Skin epidermis (tissue), 12 donors: Measurements from ENCODE around the gene CACNA2D4.

Source experiments
- H3K27ac ChIP-seq, 21 experiments: fragments of 200-600 bp; sonication (generic) in 11 of 21; one replicate each; pipeline ENCODE4 v1.5.0; 2020; ENCODE audit warnings: mild to moderate bottlenecking in 3 of 21, inconsistent platforms in 2 of 21, moderate library complexity in 2 of 21
- H3K4me3 ChIP-seq, 7 experiments: fragments of 200-600 bp; sonication (generic) in 2 of 7; one replicate each; pipeline ENCODE4 v1.5.0; 2020; ENCODE audit warnings: inconsistent platforms in 2 of 7, mild to moderate bottlenecking in 2 of 7, moderate library complexity in 1 of 7

Gene CACNA2D4

DNA sequence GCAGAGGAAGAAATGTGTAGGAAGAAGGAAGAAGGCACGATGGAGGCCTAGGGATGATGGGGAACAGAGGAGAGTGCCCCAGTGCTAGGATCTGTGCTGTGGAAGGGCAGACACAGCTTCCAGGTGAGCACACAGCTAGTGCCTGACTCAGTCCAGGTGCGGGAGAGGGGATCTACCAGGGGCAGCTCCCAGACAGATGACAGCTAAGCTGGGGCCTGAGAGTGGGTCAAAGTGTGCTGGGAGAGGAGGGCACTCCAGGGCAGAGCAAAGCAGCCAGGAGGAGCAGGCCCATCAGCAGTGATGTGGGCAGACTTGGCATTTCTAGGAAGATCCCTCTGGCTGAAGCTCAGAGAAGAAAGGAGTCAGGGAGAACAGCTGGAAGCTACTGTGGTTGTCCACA lies 61.4 kb downstream of the CACNA2D4 start:
- Histone ChIP-seq H3K27ac (no peak overlapping the region), H3K4me3 (no peak overlapping the region)

DNA sequence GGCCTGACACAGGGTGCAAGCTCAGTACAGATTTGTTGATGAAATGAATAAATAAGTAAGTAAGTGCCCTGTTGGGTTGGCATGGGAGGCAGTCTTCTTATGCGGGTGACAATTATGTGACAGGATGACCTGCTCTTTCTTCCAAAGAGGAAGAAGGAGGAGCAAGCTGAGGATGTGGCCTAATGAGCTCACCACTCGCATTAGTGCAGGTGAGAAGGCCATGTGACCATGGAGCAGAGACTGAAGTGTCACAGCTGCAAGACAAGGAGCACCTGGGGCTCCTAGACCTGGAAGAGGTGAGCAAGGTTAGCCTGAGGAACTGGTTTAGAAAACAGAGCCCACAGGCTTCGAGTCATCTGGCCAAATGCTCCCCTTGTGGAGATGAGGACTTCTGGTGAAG lies 63.2 kb downstream of the CACNA2D4 start:
- Histone ChIP-seq H3K27ac (no peak overlapping the region), H3K4me3 (no peak overlapping the region)

DNA sequence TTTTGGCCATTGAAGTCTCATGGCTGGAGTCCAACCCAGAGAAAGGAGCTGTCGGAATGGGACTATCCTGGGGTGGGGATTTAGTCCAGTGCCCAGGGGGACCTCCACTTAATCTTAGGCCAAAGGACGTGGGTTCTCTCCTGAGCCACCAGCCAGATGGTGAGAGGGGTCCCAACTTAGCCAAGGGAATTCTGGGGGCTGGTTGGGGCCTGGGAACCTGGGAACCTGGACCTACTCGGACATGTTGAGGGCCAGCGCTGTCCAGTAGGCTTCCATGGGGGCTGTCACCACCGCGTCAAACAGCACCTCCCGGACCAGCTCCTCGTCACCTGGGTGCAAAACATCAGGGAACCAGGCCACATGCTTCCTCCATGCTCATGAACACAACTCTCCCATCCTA lies 64.7 kb downstream of the CACNA2D4 start:
- Histone ChIP-seq H3K4me3 (no peak overlapping the region), H3K27ac (no peak overlapping the region)

DNA sequence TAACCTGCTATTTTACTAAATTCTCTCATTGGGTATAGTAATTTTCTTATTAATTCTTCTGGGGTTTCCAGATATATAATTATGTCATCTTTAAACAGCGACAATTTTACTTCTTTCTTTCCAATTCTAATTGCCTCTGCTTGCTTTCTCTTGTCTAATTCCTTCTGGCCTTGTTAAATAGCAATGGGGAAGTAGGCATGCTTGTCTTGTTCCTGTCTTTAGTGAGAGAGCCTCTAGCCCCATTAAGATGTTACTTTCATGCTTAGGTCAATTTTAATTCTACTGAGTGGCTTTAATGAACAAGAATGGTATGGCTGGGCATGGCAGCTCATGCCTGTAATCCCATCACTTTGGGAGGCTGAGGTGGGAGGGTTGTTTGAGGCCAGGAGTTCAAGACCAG lies 66.4 kb downstream of the CACNA2D4 start:
- no peak overlapping the region for H3K4me3 ChIP-seq

DNA sequence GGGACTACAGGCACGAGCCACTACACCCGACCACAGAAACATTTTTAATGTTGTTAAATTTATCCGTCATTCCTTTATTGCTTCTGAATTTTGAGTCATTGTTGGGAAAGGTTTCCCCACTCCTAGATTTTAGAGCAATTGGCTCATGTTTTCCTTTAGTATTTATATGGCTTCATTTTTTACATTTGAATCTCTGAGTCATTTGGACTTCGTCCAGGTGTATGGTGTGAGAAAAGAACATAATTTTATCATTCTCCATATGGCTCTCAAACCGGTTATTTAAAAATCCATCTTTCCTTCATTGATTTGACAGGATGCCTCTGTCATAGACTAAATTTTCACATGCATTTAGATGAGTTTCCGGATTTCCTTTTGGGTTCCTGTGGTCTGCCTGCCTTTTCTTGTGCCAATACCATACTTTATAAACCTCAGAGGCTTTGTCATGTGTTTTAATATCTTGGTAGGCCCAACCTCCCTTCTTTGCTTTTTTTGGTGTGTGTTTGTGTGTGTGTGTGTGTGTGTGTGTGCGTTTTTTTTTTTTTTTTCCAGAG lies 67.2 kb downstream of the CACNA2D4 start:
- H3K27ac ChIP-seq = no peak overlapping the region

More for the DNA sequence above, 66.4 kb downstream of the CACNA2D4 start:
- no peak overlapping the region for H3K27ac ChIP-seq

DNA sequence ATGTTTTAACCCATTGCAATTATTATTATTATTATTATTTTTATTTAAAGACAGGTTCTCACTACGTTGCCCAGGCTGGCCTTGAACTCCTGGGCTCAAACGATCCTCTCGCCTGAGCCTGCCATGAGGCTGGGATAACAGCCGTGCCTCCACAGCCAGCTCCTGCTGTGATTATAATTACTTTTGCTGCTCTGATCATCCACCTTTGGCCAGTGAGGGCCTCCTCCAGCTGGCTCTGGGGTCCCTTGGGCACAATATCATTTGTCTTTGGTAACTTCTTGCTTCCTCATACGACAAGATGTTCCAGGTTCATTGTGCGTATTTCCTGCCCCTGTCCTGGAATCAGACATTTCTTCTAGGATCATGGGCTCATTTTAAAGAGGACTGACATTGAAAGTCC lies 69.7 kb downstream of the CACNA2D4 start:
- H3K27ac ChIP-seq = no peak overlapping the region
- no peak overlapping the region for H3K4me3 ChIP-seq

More for the DNA sequence above, 67.2 kb downstream of the CACNA2D4 start:
- no peak overlapping the region for H3K4me3 ChIP-seq

DNA sequence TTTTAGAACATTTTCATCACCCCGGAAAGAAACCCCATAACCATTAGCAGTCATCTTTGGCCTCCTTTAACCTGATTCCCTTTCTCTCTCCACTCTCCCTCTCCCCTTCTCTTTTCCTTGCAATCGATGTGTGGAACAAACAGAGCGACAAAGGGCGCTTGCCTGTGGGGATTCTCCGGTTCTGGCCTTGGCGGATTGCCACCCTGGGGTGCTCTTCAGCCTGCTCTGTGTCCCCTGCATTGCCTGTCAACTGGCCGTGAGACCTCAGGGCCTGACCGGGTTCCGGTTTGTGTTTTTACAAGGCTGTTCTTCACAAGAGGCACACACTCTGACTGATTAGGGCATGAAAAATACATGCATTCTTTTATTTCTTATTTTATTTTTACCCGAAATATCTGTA lies 70.3 kb downstream of the CACNA2D4 start:
- Histone ChIP-seq H3K4me3 (no peak overlapping the region), H3K27ac (no peak overlapping the region)

DNA sequence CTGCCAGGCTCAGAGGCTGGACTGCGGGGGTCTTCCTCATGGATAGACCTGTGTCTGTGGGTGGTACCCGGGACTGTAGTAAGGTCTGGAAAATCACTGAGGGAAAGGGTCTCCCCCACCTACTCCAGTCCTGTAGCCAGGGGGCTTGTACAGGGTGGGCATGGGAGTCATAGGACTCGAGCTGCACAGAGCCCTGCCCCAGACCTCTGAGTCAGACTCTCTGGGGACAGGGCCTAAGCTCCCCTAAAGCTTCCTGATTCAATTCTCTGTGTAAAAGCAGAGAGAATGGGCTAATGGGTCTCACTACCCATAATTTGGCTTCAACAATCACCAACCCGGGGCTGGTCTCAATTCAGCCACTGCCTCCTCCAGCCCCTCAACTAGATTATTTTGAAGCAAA lies 71.0 kb downstream of the CACNA2D4 start:
- Histone ChIP-seq H3K27ac (no peak overlapping the region), H3K4me3 (no peak overlapping the region)

DNA sequence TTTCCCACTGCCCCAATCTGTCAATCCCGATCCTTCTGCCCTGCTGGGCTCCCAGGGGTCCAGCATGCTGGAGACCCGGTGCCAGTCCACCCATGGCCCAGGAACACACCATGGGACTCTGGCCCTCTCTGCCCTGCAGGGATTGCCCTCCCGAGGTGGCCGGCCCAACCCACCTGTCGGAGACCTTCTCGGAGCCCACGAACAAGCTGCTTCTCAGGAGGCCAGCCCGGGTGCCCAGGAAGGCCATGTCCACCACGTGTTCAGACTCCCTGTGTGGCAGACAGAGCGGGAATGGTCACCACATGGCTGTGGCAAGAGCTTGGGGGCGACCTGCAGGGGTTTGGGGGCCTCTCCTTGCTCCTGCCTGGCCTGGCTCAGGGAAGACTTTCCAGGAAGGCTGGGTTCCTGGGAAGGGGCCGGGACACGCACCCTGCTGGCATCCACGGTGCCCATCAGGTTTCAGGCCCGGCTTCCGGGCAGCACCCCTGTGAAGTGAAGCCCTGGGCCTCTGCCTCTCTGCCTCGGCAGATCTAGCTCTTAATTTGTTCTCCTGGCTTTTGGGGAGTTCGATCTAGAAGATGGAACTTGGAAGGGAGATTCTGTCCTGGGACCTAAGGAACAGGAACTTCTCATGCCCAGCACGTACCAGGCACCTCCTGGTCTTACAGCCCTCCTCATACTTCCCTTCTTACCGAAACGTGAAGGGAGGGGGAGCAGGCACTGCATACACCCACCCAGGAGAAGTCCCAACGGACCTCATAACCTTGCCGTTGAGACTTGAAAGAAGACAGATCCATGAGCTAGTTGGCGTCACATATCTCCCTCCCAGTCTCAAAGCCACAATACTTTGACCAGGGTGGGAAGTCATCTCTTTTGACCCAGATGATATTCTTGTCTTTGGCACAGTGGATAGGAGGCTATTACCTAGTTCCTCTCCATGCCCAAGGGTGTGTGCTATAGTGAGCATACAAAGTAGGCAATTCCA lies 71.7 kb downstream of the CACNA2D4 start:
- H3K27ac ChIP-seq = no peak overlapping the region
- H3K4me3 ChIP-seq = no peak overlapping the region

DNA sequence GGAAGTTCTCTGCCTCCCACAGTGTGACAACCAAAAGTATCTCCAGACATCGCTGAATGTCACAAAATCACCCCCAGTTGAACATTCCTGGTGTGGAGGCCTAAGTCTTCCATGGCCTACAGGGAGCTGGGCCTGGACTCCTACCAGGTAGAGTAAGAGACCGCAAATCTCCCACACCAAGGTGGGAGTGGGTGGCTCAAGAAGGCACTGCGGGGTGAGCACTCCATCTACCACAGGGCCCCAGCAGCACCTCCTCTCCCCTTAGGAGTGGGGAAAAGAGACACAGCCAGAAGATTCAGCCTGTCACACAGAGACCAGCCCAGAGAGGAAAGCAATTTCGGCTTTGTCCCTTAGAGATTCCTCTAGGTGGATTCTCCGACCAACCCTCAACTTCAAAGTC lies 72.6 kb downstream of the CACNA2D4 start:
- no peak overlapping the region for H3K27ac ChIP-seq
- no peak overlapping the region for H3K4me3 ChIP-seq

DNA sequence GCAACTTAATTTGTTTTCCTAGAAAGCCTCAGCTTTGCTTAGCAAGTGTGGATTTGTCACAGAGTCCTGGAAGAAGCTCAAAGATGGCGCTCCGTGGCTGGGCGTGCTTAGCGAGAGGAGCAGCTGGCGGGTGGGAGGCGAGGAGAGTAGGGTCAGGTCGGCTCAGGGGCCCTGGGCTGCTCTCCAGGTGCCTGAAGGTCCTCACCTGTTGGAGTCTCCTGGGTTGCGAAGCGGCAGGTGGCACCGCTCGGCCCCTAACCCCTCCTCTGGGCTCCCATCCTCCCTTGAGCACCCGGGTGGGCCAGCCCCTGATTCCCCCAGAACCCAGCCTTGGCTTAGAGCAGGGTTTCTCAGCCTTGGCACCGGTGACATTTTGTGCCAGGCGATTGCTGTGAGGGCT lies 73.0 kb downstream of the CACNA2D4 start:
- no peak overlapping the region for H3K4me3 ChIP-seq
- H3K27ac ChIP-seq = no peak overlapping the region

DNA sequence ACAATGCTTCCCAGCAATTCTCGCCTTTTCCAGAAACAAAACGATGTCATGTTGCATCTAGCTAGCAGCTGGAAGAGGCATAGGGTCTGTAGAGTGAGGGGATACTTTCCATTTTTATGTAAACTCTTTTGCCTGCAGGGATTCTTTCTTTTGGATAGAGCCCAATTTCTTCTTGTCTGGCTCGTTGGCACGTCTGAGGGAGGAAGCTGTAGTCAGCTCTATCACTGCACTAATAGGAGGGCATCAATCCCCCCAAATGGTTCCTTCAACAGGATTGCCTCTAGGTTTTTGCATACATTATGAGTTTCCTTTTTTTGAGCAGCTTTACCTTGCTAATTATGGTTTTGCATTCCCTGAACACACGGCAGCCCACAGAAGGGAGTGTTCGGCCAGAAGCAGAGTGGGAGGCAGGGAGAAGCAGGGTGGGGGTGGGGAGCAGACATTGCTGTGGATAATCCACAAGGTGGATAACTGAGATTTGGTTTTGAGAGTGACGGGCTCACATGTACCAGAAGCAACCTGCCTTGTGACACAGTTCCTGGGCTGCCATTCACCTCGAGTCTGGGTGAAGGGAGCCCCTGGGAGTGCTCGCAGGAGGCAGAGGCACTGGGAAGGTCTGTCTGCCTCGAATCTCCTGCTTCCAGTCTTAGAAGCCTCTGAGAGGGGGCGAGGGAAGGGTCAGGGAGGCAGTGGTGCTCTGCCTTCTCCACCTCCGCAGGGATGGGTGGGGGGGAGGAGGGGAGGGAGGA lies 73.6 kb downstream of the CACNA2D4 start:
- no peak overlapping the region for H3K27ac ChIP-seq
- no peak overlapping the region for H3K4me3 ChIP-seq

DNA sequence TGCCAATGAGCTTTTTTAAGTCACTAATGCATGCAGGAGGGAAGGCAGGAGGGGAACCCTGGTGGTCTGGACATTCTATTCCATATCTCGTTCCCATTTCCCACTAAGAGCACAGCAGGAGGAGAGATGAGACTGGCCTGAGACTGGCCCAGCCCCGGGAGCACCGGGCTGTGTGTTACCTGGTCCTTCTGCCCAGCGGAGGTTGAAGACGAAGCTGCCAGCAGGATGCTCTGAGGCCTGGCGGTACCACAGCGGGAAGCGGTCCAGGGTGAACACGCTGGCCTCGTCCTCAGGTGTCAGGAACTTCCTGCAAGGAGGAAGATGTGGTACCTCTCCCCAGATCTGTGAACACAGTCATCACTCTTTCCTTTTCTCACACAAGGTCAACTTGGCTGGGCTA lies 74.2 kb downstream of the CACNA2D4 start:
- no peak overlapping the region for H3K27ac ChIP-seq
- no peak overlapping the region for H3K4me3 ChIP-seq

DNA sequence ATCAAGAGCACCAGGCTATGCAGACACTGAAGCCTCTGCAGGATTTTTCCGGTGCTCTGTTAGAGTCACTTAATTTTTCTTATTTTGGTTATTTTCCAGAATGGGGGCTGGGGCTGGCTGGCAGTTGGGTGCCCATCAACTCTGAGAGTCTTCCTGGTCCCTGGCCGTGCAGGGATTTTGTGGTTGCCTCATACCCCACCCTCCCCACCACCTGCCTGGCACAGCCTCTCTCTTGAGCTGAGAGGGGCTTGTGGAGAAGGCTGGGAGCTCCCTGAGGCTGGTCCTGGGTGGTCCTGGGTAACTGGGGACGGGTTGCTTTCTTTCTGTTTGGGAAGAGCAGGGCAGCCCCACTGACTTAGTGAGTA lies 74.8 kb downstream of the CACNA2D4 start:
- no peak overlapping the region for H3K4me3 ChIP-seq
- H3K27ac ChIP-seq = no peak overlapping the region

DNA sequence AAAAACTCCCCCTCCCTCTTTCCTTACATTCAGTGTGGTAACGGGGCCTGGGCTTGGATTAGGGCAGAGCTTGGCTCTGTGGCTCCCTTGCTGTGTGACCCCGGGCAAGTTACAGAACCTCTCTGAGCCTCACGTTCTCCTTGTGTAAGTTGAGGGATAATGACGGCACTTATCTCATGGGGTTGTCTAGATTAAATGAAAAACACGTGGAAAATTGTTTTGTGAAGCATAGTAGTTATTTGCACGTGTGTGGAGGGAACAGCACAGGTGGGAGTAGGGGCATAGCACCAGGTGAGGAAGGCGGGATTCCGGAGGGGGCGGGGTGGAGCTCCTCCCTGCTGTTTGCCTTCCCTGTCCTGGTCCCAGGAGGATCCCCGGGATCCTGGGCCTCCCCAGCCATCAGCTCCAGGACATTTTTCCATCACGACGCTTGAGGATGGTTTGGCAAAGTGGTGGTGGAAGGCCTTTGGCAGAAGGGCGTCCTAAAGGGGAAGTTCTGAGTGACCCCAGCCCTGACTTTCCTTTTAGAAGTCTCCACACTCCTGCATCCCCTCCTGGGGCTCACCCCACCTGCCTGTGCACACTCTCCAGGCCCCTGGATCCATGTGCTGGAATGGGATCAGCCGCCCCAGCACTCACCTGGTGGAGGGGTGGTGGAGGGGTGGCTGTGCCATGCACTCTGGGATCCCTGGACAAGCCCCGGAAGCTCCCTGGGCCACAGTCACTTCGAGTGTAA lies 75.4 kb downstream of the CACNA2D4 start:
- Histone ChIP-seq H3K27ac (no peak overlapping the region), H3K4me3 (no peak overlapping the region)

DNA sequence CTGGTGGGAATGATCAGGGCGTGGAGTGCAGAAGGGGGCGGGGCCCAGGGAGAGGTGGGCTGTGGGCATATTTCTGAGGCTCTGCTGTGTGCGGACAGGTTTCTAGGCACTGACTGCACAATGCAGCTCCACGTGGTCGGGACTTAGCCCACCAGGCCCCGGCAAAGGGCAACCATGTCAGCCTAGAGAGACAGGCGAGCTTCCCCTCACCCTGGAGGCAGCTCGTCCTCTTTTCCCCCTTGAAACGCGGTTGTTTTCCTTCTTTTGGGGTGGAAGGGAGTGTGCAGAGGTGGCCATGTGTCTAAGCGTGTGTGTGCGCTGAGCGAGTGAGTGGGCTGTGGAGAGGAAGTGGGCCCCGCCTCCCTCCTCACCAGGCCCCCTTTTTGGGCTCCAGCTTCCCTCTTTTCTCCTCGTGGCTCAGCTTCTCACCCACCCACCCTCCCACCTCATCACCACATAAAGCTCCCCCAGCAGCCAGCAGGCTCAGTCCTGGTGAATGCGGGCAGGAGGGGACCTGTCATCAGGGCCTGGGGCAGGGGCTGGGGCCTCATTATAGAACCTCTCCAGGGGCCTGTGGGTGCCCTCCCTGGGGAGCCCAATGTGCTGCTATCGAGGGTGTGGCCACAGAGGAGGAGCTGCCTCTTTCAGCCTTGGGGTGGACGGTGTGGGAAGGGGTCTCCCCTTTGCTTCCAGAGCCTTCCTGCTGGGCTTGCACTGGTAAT lies 76.1 kb downstream of the CACNA2D4 start:
- Histone ChIP-seq H3K27ac (no peak overlapping the region), H3K4me3 (no peak overlapping the region)

DNA sequence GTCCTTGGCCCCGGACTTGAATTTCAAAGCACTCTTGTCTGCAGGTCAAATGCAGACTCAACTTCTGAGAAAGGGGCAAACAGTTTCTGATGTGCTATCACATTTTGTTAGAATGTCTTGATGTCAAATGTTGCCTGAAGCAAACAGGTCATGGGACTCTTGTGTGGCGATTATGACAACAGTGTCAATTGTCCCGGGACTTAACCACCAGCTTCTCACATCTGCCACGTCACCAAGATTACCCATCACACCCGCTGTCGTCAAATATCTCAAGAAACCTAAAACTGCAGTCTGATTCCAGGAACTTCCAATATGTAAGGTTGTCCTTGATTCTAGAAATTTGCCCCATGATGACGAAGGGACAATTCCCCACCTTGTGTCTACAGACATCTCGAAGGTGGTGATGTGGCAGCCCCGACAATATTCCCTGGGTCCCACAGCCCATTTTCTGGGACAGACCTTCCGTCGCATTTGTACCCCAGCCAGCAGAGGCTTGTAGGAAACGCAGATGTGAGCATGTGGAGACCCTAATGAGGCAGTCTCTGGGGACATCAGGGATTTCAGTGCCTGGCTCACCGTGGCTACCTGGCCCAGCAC lies 76.8 kb downstream of the CACNA2D4 start:
- H3K27ac ChIP-seq = no peak overlapping the region
- H3K4me3 ChIP-seq = no peak overlapping the region

DNA sequence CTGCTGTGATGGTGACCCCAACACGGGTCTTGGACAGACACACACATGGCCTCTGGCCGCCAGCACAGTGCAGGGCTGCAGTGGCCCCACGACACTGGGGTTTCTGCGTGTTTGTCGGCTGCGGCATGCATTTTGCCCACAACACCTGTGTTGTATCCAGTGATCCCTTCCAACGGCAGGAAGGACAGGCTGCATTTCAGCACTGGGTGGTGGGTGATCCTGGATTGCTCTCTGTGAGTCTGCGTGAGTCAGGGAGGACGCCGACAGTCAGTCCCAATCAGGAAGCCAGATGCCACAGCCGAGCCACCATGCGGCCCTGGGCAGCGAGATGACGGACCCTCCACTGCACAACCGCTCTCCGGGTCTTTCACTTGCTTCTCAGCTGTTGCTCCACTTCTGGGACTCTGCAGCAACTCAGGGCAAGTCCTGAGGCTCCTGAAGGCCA lies 77.4 kb downstream of the CACNA2D4 start:
- Histone ChIP-seq H3K4me3 (no peak overlapping the region), H3K27ac (no peak overlapping the region)
